CD4-positive, alpha-beta T cell (primary cell): ENCODE data around the gene BRIX1. TPM values are rescaled to one million over a fixed set of nuclear protein-coding genes. Genes with fewer than 3 reads are reported as not detected.

Experiments
- ATAC-seq: fragments of 200-7000 bp; cut with Tn5 transposase; one replicate; pipeline ENCODE4 v1.10.0; 2022; ENCODE audit warnings: mild to moderate bottlenecking; ENCODE audit not compliant: poor library complexity
- CTCF ChIA-PET: fragments of 350-600 bp; sonication (Branson Sonifier 250); formaldehyde crosslinking; loops from one replicate; lab custom pipeline; 2021; ENCODE audit warnings: antibody characterized with exemption, inconsistent platforms; lab: Charles Lee
- POLR2A ChIA-PET: fragments of 350-600 bp; sonication (Branson Sonifier 250); formaldehyde crosslinking; loops from one replicate; lab custom pipeline; 2021; ENCODE audit warnings: antibody characterized with exemption, inconsistent platforms; lab: Charles Lee
- DNase-seq, 14 experiments: peaks; one replicate each; pipeline ENCODE4 v3.0.0-alpha.2; 2013 to 2020; ENCODE audit warnings: mixed read lengths in 2 of 14
- H3K27ac ChIP-seq, 2 donors: one replicate each; pipeline versions ENCODE4 v1.5.1 to v1.7.0; 2013; ENCODE audit warnings: low read length in 2 of 2, low read depth in 1 of 2, mild to moderate bottlenecking in 1 of 2
- H3K27me3 ChIP-seq, 2 experiments: 1 replicate in 1 of 2; 2 replicates in 1 of 2; pipeline versions ENCODE4 v1.6.1 to v1.7.0; 2013; ENCODE audit warnings: low read length in 2 of 2, control low read depth in 1 of 2, mild to moderate bottlenecking in 1 of 2, moderate library complexity in 1 of 2; ENCODE audit not compliant: insufficient read depth in 2 of 2, control insufficient read depth in 1 of 2
- H3K36me3 ChIP-seq: one replicate; pipeline ENCODE4 v1.6.1; 2013; ENCODE audit warnings: low read length, control low read depth; ENCODE audit not compliant: insufficient read depth
- H3K4me1 ChIP-seq: one replicate; pipeline ENCODE4 v1.6.1; 2013; ENCODE audit warnings: low read length, control low read depth; ENCODE audit not compliant: insufficient read depth
- H3K4me3 ChIP-seq: one replicate; pipeline ENCODE4 v1.5.1; 2013; ENCODE audit warnings: mild to moderate bottlenecking, low read length, moderate library complexity
- H3K9me3 ChIP-seq, 2 experiments: 1 replicate in 1 of 2; 2 replicates in 1 of 2; pipeline versions ENCODE4 v1.6.1 to v1.7.0; 2013; ENCODE audit warnings: low read length in 2 of 2, mild to moderate bottlenecking in 2 of 2, control low read depth in 1 of 2, moderate library complexity in 1 of 2; ENCODE audit not compliant: control insufficient read depth in 1 of 2, insufficient read depth in 1 of 2
- H3K27ac Mint-ChIP-seq: one replicate; pipeline ENCODE4 v1.8.0; 2020; ENCODE audit warnings: mixed read lengths
- H3K27me3 Mint-ChIP-seq: one replicate; pipeline ENCODE4 v1.8.0; 2021; ENCODE audit warnings: mixed read lengths
- H3K36me3 Mint-ChIP-seq: one replicate; pipeline ENCODE4 v1.8.0; 2021; ENCODE audit warnings: low read depth, mixed read lengths
- H3K4me1 Mint-ChIP-seq: one replicate; pipeline ENCODE4 v1.8.0; 2021; ENCODE audit warnings: low read depth, mixed read lengths
- H3K4me3 Mint-ChIP-seq: one replicate; pipeline ENCODE4 v1.8.0; 2020; ENCODE audit warnings: mild to moderate bottlenecking, mixed read lengths
- H3K9me3 Mint-ChIP-seq: one replicate; pipeline ENCODE4 v1.8.0; 2020; ENCODE audit warnings: mixed read lengths
- CTCF ChIP-seq: fragments of 200-600 bp; IDR thresholded peaks from one replicate; pipeline ENCODE4 v1.8.0; 2022; ENCODE audit warnings: antibody characterized with exemption, mild to moderate bottlenecking
- intact Hi-C, 2 experiments: fragments of 100-400 bp; cut with DNase I in 1 of 2; cut with micrococcal nuclease in 1 of 2; formaldehyde crosslinking; loops; one replicate each; pipeline versions ENCODE4 v1.15.1 to v1.9.0; 2023 to 2025; cut with DNase I, micrococcal nuclease
- total RNA-seq, 174 experiments: library from RNA in 2 of 174; stranded (reverse) in 2 of 174; gene quantifications; one replicate each; pipeline ENCODE4 v1.2.3 and lab custom pipeline; 2021 to 2026

The BRIX1 gene
- total RNA-seq, 2 experiments from 2014 or later: 29.7 to 30.2 TPM

GRCh38 chr5:34889394-34889793 lies 26.1 kb upstream of the BRIX1 start:
- no peaks in the 10 kb centered on the region for H3K4me1 Mint-ChIP-seq
- ChIA-PET POLR2A (no interaction called here), CTCF (no interaction called here)

GRCh38 chr5:34891981-34892380 lies 23.5 kb upstream of the BRIX1 start:
- H3K36me3 ChIP-seq: no peaks in the 10 kb centered on the region
- CTCF ChIA-PET: no interaction called here

More at GRCh38 chr5:34889394-34889793, 26.1 kb upstream of the BRIX1 start:
- no peak overlapping the region for H3K27ac Mint-ChIP-seq
- H3K4me1 ChIP-seq: no peaks in the 10 kb centered on the region
- peaks cover 3% of the 10 kb centered on the region for H3K27me3 Mint-ChIP-seq
- intact Hi-C loops: no loop called here
- no peaks in the 10 kb centered on the region for H3K27me3 ChIP-seq
- no peaks in the 10 kb centered on the region for H3K9me3 Mint-ChIP-seq
- no peaks in the 10 kb centered on the region for H3K36me3 Mint-ChIP-seq
- DNase-seq: no peak
- H3K36me3 ChIP-seq: no peaks in the 10 kb centered on the region
- no peak overlapping the region for H3K4me3 ChIP-seq
- no peak overlapping the region for H3K4me3 Mint-ChIP-seq
- ATAC-seq: no peak
- no peak for TF ChIP-seq CTCF
- H3K9me3 ChIP-seq: no peaks in the 10 kb centered on the region
- no peak overlapping the region for H3K27ac ChIP-seq

GRCh38 chr5:34892414-34892813 lies 23.1 kb upstream of the BRIX1 start:
- Mint-ChIP-seq H3K36me3 (no peaks in the 10 kb centered on the region), H3K27ac (no peak overlapping the region), H3K4me1 (no peaks in the 10 kb centered on the region), H3K9me3 (no peaks in the 10 kb centered on the region), H3K4me3 (no peak overlapping the region), H3K27me3 (no peaks in the 10 kb centered on the region)
- H3K36me3 ChIP-seq: no peaks in the 10 kb centered on the region
- H3K9me3 ChIP-seq: no peaks in the 10 kb centered on the region
- ATAC-seq: no peak
- no peaks in the 10 kb centered on the region for H3K4me1 ChIP-seq
- H3K27ac ChIP-seq: no peak overlapping the region
- H3K27me3 ChIP-seq: no peaks in the 10 kb centered on the region
- CTCF ChIA-PET: no interaction called here
- DNase-seq: no peak
- H3K4me3 ChIP-seq: no peak overlapping the region
- POLR2A ChIA-PET: interaction anchor here (0.9 kb wide), 1 partner anchor 23 kb away, joined by 4 read pairs; the partner anchor contains the start of genes BRIX1 and RAD1
- TF ChIP-seq CTCF: no peak
- intact Hi-C loops: no loop called here

More at GRCh38 chr5:34891981-34892380, 23.5 kb upstream of the BRIX1 start:
- H3K27ac ChIP-seq: no peak overlapping the region
- no peaks in the 10 kb centered on the region for H3K4me1 Mint-ChIP-seq
- H3K4me1 ChIP-seq: no peaks in the 10 kb centered on the region
- DNase-seq (no peak), ATAC-seq (no peak)
- no peak for TF ChIP-seq CTCF
- no peak overlapping the region for H3K4me3 ChIP-seq
- no peak overlapping the region for H3K4me3 Mint-ChIP-seq
- no peak overlapping the region for H3K27ac Mint-ChIP-seq
- no peaks in the 10 kb centered on the region for H3K27me3 ChIP-seq
- intact Hi-C loops: no loop called here
- H3K36me3 Mint-ChIP-seq: no peaks in the 10 kb centered on the region
- POLR2A ChIA-PET: no interaction called here
- no peaks in the 10 kb centered on the region for H3K9me3 Mint-ChIP-seq
- no peaks in the 10 kb centered on the region for H3K9me3 ChIP-seq
- H3K27me3 Mint-ChIP-seq: no peaks in the 10 kb centered on the region
